GM10847 (cell line): ENCODE measurements around the gene PCDH15.

Source experiments
- POLR2A ChIP-seq: IDR thresholded peaks from 2 replicates; pipeline ENCODE4 v1.6.1; 2011; ENCODE audit not compliant: insufficient read length; ENCODE audit errors: extremely low read depth

Gene PCDH15

GRCh38 chr10:53846809-53847208 is 954.2 kb downstream of the PCDH15 start:
- no peak for TF ChIP-seq POLR2A

GRCh38 chr10:53843736-53844362 is 957.2 kb downstream of the PCDH15 start:
- no peak for TF ChIP-seq POLR2A

GRCh38 chr10:53841483-53842145 is 959.4 kb downstream of the PCDH15 start:
- TF ChIP-seq POLR2A = no peak

GRCh38 chr10:53840653-53841052 is 960.4 kb downstream of the PCDH15 start:
- no peak for TF ChIP-seq POLR2A

- no peak for TF ChIP-seq POLR2A
Observed at GRCh38 chr10:53839440-53840039, 961.5 kb downstream of the PCDH15 start.

- TF ChIP-seq POLR2A = no peak
Observed at GRCh38 chr10:53836638-53837037, 964.4 kb downstream of the PCDH15 start.

GRCh38 chr10:53833908-53834307 is 967.1 kb downstream of the PCDH15 start:
- no peak for TF ChIP-seq POLR2A

GRCh38 chr10:53827261-53827660 is 973.8 kb downstream of the PCDH15 start:
- no peak for TF ChIP-seq POLR2A

- TF ChIP-seq POLR2A = no peak
Observed at GRCh38 chr10:53808677-53809372, 992.2 kb downstream of the PCDH15 start.

- TF ChIP-seq POLR2A = no peak
Observed at GRCh38 chr10:53786236-53786900, 1014.7 kb downstream of the PCDH15 start.

GRCh38 chr10:53771701-53772100 is 1029.3 kb downstream of the PCDH15 start:
- no peak for TF ChIP-seq POLR2A

GRCh38 chr10:53770903-53771302 is 1030.1 kb downstream of the PCDH15 start:
- no peak for TF ChIP-seq POLR2A

GRCh38 chr10:53765311-53765710 is 1035.7 kb downstream of the PCDH15 start:
- no peak for TF ChIP-seq POLR2A

- no peak for TF ChIP-seq POLR2A
Observed at GRCh38 chr10:53754596-53755250, 1046.3 kb downstream of the PCDH15 start.
